ENCODE measurements around the gene BZW1.

DNA sequence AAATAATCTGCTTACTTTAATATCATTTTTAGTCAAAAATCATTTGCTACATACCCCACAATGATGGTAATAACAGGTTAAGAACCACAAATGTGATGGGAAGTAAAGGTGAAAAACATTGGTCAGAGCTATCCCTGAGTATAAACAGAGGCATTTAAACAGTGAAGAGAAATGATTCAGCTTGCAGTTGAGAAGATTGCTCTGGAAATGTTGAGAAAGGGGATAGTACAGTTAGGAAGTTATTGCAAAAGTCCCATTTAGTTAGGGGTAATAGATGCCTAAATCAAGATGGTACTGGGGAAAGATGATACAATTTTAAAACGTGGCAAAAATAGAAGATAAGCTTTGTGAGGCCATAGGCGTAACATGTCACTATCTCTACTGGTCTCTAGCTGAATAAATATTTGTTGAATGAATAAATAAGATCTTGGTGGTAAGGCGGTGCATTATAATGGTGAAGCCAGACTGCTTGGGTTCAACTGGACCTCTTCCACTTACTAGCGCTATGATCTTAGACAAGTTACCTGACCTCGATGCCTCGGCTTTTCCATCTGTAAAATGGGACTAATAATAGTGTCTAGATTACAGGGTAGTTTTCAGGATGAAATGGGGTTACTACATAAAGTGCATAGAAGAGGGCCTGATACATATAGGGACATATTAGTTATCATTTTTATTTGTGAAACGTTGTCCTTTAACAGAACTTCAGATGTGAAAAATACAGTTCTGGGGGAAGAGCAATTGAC lies 2.0 kb upstream of the BZW1 start:
- TF ChIP-seq CTCF (IDR thresholded peaks at IDR 0.05) (no peak), POLR2A (IDR thresholded peaks at IDR 0.05) (no peak)
